ENCODE data around the gene PIP4K2A. TPM values are rescaled to one million over a fixed set of nuclear protein-coding genes. Genes with fewer than 3 reads are reported as not detected.
"Not testable (repeated sequence)": the region's sequence is repeated elsewhere in the genome, so short reads cannot be mapped to it uniquely, and the experiment has no call there.

PIP4K2A gene
- total RNA-seq, 2 experiments from 2014 or later = 126 to 137 TPM

GRCh38 chr10:22700489-22700888 is 13.9 kb downstream of the PIP4K2A start:
- H3K27me3 Mint-ChIP-seq = no peaks in the 10 kb centered on the region
- no peak overlapping the region for H3K4me3 Mint-ChIP-seq
- H3K27ac Mint-ChIP-seq = no peak overlapping the region
- ChIA-PET CTCF (no interaction called here), POLR2A (interaction anchor here (0.8 to 3.0 kb wide), 4 partner anchors 9 to 68 kb away, joined by 3 to 20 read pairs (median 5); partner anchors contain the start of gene PIP4K2A)
- H3K36me3 Mint-ChIP-seq (ENCODE audit: low read depth) = peaks cover 34% of the 10 kb centered on the region
- peaks cover 4% of the 10 kb centered on the region for H3K9me3 Mint-ChIP-seq
- peaks cover 62% of the 10 kb centered on the region for H3K4me1 Mint-ChIP-seq
- no peak for DNase-seq

GRCh38 chr10:22699976-22700375 is 14.4 kb downstream of the PIP4K2A start:
- peaks cover 33% of the 10 kb centered on the region for H3K36me3 Mint-ChIP-seq (ENCODE audit: low read depth)
- H3K9me3 Mint-ChIP-seq = peaks cover 4% of the 10 kb centered on the region
- ChIA-PET POLR2A (interaction anchor here (1.7 to 3.0 kb wide), 2 partner anchors 8 to 13 kb away, joined by 5 to 20 read pairs; partner anchors contain the start of gene PIP4K2A), CTCF (no interaction called here)
- H3K4me3 Mint-ChIP-seq = no peak overlapping the region
- H3K4me1 Mint-ChIP-seq = peaks cover 62% of the 10 kb centered on the region
- DNase-seq = no peak
- no peaks in the 10 kb centered on the region for H3K27me3 Mint-ChIP-seq
- no peak overlapping the region for H3K27ac Mint-ChIP-seq

GRCh38 chr10:22698941-22699440 is 15.4 kb downstream of the PIP4K2A start:
- H3K9me3 Mint-ChIP-seq = peaks cover 4% of the 10 kb centered on the region
- H3K36me3 Mint-ChIP-seq (ENCODE audit: low read depth) = peaks cover 24% of the 10 kb centered on the region
- H3K4me3 Mint-ChIP-seq = no peak overlapping the region
- peaks cover 62% of the 10 kb centered on the region for H3K4me1 Mint-ChIP-seq
- ChIA-PET CTCF (no interaction called here), POLR2A (interaction anchor here (0.6 to 3.0 kb wide), 3 partner anchors 14 to 160 kb away, joined by 3 to 20 read pairs (median 3); partner anchors contain the start of gene PIP4K2A)
- H3K27ac Mint-ChIP-seq = no peak overlapping the region
- DNase-seq = no peak
- no peaks in the 10 kb centered on the region for H3K27me3 Mint-ChIP-seq

- Mint-ChIP-seq H3K27ac (no peak overlapping the region), H3K27me3 (no peaks in the 10 kb centered on the region), H3K9me3 (peaks cover 4% of the 10 kb centered on the region), H3K36me3 (ENCODE audit: low read depth) (peaks cover 25% of the 10 kb centered on the region), H3K4me3 (no peak overlapping the region), H3K4me1 (peaks cover 66% of the 10 kb centered on the region)
- ChIA-PET POLR2A (no interaction called here), CTCF (no interaction called here)
- no peak for DNase-seq
Measured at GRCh38 chr10:22697800-22698199, 16.6 kb downstream of the PIP4K2A start.

GRCh38 chr10:22697101-22697500 is 17.3 kb downstream of the PIP4K2A start:
- Mint-ChIP-seq H3K27me3 (no peaks in the 10 kb centered on the region), H3K4me1 (peaks cover 66% of the 10 kb centered on the region), H3K27ac (no peak overlapping the region), H3K9me3 (no peaks in the 10 kb centered on the region), H3K4me3 (no peak overlapping the region), H3K36me3 (ENCODE audit: low read depth) (peaks cover 24% of the 10 kb centered on the region)
- no peak for DNase-seq
- ChIA-PET POLR2A (interaction anchor here (0.7 kb wide), 1 partner anchor 42 kb away, joined by 3 read pairs; no protein-coding TSS in a partner anchor), CTCF (interaction anchor here (0.5 kb wide), 1 partner anchor 34 kb away, joined by 3 read pairs; no protein-coding TSS in a partner anchor)

GRCh38 chr10:22693860-22694259 is 20.5 kb downstream of the PIP4K2A start:
- Mint-ChIP-seq H3K4me1 (peaks cover 61% of the 10 kb centered on the region), H3K27me3 (no peaks in the 10 kb centered on the region), H3K27ac (peak overlapping the region; percentile 62), H3K36me3 (ENCODE audit: low read depth) (peaks cover 23% of the 10 kb centered on the region), H3K9me3 (no peaks in the 10 kb centered on the region), H3K4me3 (peak overlapping the region; percentile 7)
- ChIA-PET POLR2A (interaction anchor here (0.9 to 3.4 kb wide), 6 partner anchors 11 to 50 kb away, joined by 4 to 29 read pairs (median 6); partner anchors contain the start of gene PIP4K2A), CTCF (interaction anchor here (1.1 to 3.4 kb wide), 3 partner anchors 10 to 64 kb away, joined by 3 to 10 read pairs (median 3); no protein-coding TSS in a partner anchor)
- DNase-seq = no peak

- POLR2A ChIA-PET = interaction anchor here (0.9 to 3.4 kb wide), 6 partner anchors 10 to 49 kb away, joined by 4 to 29 read pairs (median 6); partner anchors contain the start of gene PIP4K2A
- peak overlapping the region; percentile 7 for H3K4me3 Mint-ChIP-seq
Measured at GRCh38 chr10:22693371-22693784, 21.0 kb downstream of the PIP4K2A start.

GRCh38 chr10:22692119-22692518 is 22.3 kb downstream of the PIP4K2A start:
- H3K36me3 Mint-ChIP-seq (ENCODE audit: low read depth) = peaks cover 25% of the 10 kb centered on the region
- not testable (repeated sequence) for H3K27me3 Mint-ChIP-seq, H3K27ac Mint-ChIP-seq, H3K4me3 Mint-ChIP-seq, H3K9me3 Mint-ChIP-seq, DNase-seq
- H3K4me1 Mint-ChIP-seq = peaks cover 73% of the 10 kb centered on the region
- ChIA-PET CTCF (interaction anchor here (3.4 kb wide), 1 partner anchor 9 kb away, joined by 10 read pairs; no protein-coding TSS in a partner anchor), POLR2A (interaction anchor here (1.2 to 3.4 kb wide), 6 partner anchors 9 to 60 kb away, joined by 3 to 29 read pairs (median 5); partner anchors contain the start of gene PIP4K2A)

More at GRCh38 chr10:22693371-22693784, 21.0 kb downstream of the PIP4K2A start:
- CTCF ChIA-PET = interaction anchor here (1.1 to 3.4 kb wide), 3 partner anchors 10 to 64 kb away, joined by 3 to 10 read pairs (median 3); no protein-coding TSS in a partner anchor
- no peaks in the 10 kb centered on the region for H3K9me3 Mint-ChIP-seq
- H3K36me3 Mint-ChIP-seq (ENCODE audit: low read depth) = peaks cover 23% of the 10 kb centered on the region
- no peaks in the 10 kb centered on the region for H3K27me3 Mint-ChIP-seq
- H3K27ac Mint-ChIP-seq = peak overlapping the region; percentile 62
- DNase-seq = no peak
- H3K4me1 Mint-ChIP-seq = peaks cover 66% of the 10 kb centered on the region

GRCh38 chr10:22690614-22691431 is 23.6 kb downstream of the PIP4K2A start:
- no peaks in the 10 kb centered on the region for H3K9me3 Mint-ChIP-seq
- H3K4me3 Mint-ChIP-seq = no peak overlapping the region
- peaks cover 75% of the 10 kb centered on the region for H3K4me1 Mint-ChIP-seq
- H3K36me3 Mint-ChIP-seq (ENCODE audit: low read depth) = peaks cover 29% of the 10 kb centered on the region
- H3K27ac Mint-ChIP-seq = peak overlapping the region; percentile 5
- POLR2A ChIA-PET = interaction anchor here (0.7 to 3.4 kb wide), 8 partner anchors 7 to 59 kb away, joined by 3 to 29 read pairs (median 5); partner anchors contain the start of gene PIP4K2A
- CTCF ChIA-PET = interaction anchor here (1.8 to 3.4 kb wide), 2 partner anchors 7 to 10 kb away, joined by 5 to 10 read pairs; no protein-coding TSS in a partner anchor
- DNase-seq = no peak
- H3K27me3 Mint-ChIP-seq = no peaks in the 10 kb centered on the region

GRCh38 chr10:22690158-22690557 is 24.2 kb downstream of the PIP4K2A start:
- Mint-ChIP-seq H3K4me1 (peaks cover 76% of the 10 kb centered on the region), H3K27me3 (no peaks in the 10 kb centered on the region), H3K27ac (no peak overlapping the region), H3K36me3 (ENCODE audit: low read depth) (peaks cover 32% of the 10 kb centered on the region), H3K4me3 (no peak overlapping the region), H3K9me3 (no peaks in the 10 kb centered on the region)
- ChIA-PET CTCF (interaction anchor here (1.8 kb wide), 1 partner anchor 9 kb away, joined by 5 read pairs; no protein-coding TSS in a partner anchor), POLR2A (no interaction called here)
- no peak for DNase-seq

- Mint-ChIP-seq H3K27me3 (no peaks in the 10 kb centered on the region), H3K27ac (no peak overlapping the region), H3K4me1 (peaks cover 79% of the 10 kb centered on the region), H3K9me3 (no peaks in the 10 kb centered on the region), H3K36me3 (ENCODE audit: low read depth) (peaks cover 17% of the 10 kb centered on the region), H3K4me3 (no peak overlapping the region)
- POLR2A ChIA-PET = interaction anchor here (1.0 to 6.7 kb wide), 2 partner anchors 19 to 26 kb away, joined by 3 to 114 read pairs; partner anchors contain the start of gene PIP4K2A
- CTCF ChIA-PET = no interaction called here
- no peak for DNase-seq
Measured at GRCh38 chr10:22686347-22686746, 28.0 kb downstream of the PIP4K2A start.

- no peaks in the 10 kb centered on the region for H3K9me3 Mint-ChIP-seq
- no peaks in the 10 kb centered on the region for H3K27me3 Mint-ChIP-seq
- no peak overlapping the region for H3K4me3 Mint-ChIP-seq
- H3K4me1 Mint-ChIP-seq = peaks cover 80% of the 10 kb centered on the region
- H3K27ac Mint-ChIP-seq = no peak overlapping the region
- POLR2A ChIA-PET = interaction anchor here (1.0 to 6.7 kb wide), 2 partner anchors 20 to 26 kb away, joined by 3 to 114 read pairs; partner anchors contain the start of gene PIP4K2A
- CTCF ChIA-PET = no interaction called here
- H3K36me3 Mint-ChIP-seq (ENCODE audit: low read depth) = peaks cover 20% of the 10 kb centered on the region
- DNase-seq = no peak
Measured at GRCh38 chr10:22685926-22686325, 28.5 kb downstream of the PIP4K2A start.
